IPS-NIHi7 (cell line): ENCODE results near the gene WNT6.

ENCODE experiments used
- DNase-seq: peaks from one replicate; pipeline ENCODE4 v3.0.0; 2012; ENCODE audit warnings: mixed read lengths; ENCODE audit errors: extremely low spot score

WNT6 gene

GRCh38 chr2:218859556-218859987, at the start of gene WNT6:
TSS of gene WNT6 (plus strand) at chr2:218859805. CDS start at chr2:218860038, 233 bp downstream.
- no peak for DNase-seq

GRCh38 chr2:218810256-218810655, 49.3 kb upstream of the WNT6 start:
- no peak for DNase-seq

- no peak for DNase-seq
Measured at GRCh38 chr2:218811382-218811781, 48.2 kb upstream of the WNT6 start.

- no peak for DNase-seq
Measured at GRCh38 chr2:218812096-218812815, 47.3 kb upstream of the WNT6 start.

DNA sequence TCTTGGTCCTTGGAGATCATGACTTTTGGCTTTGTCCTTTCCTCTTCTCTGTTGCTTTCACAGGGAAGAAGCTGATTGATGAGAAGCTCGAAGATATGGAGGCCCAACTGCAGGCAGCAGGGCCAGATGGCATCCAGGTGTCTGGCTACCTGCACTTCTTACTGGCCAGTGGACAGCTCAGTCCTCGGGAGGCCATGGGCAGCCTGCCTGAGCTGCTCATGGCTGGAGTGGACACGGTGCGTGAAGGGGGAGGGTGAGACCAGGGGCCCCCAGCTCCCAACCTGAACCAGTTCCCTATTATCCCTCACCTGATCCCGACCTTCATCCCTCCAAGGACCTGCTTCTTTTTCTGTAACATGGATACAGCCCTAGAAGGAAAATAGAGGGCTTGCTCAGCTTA, 46.7 kb upstream of the WNT6 start:
- DNase-seq: peak; percentile 3

DNA sequence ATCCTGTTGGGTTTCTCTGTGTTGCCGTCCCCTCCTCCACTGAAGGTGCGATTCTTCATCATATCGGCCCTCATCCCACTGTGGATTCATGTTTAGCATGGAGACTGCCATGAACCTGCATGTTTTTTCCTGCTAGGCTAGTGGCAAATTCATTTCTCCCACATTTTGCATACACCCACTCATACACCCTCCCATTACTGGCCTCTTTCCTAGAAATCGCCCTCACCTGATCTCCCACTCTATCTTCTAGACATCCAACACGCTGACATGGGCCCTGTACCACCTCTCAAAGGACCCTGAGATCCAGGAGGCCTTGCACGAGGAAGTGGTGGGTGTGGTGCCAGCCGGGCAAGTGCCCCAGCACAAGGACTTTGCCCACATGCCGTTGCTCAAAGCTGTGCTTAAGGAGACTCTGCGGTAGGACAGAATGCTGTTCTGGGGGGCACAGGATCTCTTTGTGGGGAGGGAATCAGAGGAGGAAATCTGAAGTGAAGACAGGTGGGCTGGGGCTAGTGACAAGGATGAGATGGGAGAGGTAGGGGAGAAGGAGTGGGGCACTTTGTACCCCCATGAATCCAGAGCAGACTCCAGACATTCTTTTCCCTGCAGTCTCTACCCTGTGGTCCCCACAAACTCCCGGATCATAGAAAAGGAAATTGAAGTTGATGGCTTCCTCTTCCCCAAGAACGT, 45.7 kb upstream of the WNT6 start:
- no peak for DNase-seq

GRCh38 chr2:218814540-218815243, 44.9 kb upstream of the WNT6 start:
- DNase-seq: no peak

DNA sequence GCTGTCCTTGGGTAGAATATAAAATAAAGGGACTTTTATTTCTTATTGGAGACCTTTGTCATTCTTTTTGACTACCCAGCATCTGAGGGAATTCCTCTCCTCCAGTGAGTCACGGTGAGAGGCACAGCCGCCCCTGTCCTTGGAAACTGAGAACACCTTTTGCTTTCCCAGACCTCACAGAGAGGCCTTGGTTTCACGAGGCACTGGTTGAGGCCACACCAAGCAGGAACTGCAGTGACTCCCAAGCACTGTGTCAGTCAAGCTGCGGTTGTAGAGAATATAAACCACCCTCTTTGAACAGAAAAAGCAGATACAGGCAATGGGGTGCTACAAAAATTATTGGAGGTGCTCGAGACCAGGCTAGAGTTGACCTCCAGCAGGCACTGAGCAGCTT, 44.4 kb upstream of the WNT6 start:
- DNase-seq: no peak

- DNase-seq: no peak
Measured at GRCh38 chr2:218815649-218816048, 44.0 kb upstream of the WNT6 start.

GRCh38 chr2:218816561-218817011, 43.0 kb upstream of the WNT6 start:
- no peak for DNase-seq

GRCh38 chr2:218819093-218819492, 40.5 kb upstream of the WNT6 start:
- no peak for DNase-seq

DNA sequence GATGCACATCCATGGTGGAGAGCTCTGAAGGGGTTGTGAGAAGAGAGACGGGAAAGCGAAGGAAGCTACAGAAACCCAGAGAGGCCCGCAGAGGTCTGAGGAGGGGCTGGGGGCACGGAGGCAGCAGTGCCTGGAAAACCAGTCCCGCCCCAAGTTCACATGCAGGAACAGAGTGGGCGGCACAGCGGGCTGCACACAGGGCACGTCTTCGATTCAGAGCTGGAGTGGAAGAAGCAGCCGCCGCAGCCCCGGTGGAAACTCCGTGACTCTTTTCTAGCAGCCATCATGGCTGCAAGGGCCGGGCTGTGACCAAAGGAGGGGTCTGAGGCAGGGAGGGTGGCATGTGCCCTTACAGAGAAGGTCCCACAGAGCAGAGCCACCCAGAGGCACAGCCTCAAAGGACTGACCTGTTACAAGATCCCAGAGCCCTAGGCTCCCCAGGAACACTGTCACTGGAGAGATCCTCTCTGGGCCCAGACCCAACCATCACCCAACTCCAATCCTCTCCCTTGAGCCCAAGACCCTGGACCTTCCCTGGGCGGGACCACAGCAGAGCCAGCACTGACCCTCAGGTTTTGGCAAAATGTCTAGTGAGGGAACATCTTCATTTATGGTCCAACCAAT, 38.7 kb upstream of the WNT6 start:
- no peak for DNase-seq

GRCh38 chr2:218821605-218822211, 37.9 kb upstream of the WNT6 start:
- DNase-seq: no peak

GRCh38 chr2:218822622-218823021, 37.0 kb upstream of the WNT6 start:
- DNase-seq: no peak

DNA sequence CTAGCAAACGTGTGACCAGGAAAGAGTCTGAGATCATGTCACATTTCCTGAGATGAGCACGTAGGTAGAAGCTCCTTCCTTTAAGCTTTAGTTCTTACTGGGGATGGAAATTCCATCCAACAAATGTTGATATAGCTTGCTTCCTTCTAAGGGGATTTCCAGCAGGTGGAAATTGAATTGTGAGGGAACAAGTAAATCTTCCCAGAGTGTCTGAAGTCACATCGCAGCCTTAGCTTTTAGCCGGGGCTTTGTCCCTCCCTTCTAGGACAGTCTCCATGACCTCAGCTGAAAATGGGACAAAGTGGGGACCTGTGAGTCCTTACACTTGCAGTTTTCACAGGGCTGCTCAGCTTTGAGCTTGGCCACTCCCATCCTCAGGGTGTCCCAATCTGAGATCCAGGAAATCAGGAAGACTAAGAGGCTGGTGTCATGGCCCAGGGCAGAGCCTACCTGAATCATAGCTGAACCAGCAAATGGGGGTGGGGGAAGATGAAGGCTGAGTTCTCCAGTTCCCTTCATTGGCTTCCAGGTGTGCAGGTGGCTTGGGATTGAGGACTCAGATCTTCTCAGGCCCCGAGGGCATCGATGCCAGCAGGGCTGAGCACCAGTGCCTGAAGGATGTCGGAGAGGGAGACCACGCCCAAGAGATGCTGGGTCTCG, 36.3 kb upstream of the WNT6 start:
- DNase-seq: no peak

- no peak for DNase-seq
Measured at GRCh38 chr2:218824004-218824403, 35.6 kb upstream of the WNT6 start.

GRCh38 chr2:218826791-218827190, 32.8 kb upstream of the WNT6 start:
- no peak for DNase-seq

DNA sequence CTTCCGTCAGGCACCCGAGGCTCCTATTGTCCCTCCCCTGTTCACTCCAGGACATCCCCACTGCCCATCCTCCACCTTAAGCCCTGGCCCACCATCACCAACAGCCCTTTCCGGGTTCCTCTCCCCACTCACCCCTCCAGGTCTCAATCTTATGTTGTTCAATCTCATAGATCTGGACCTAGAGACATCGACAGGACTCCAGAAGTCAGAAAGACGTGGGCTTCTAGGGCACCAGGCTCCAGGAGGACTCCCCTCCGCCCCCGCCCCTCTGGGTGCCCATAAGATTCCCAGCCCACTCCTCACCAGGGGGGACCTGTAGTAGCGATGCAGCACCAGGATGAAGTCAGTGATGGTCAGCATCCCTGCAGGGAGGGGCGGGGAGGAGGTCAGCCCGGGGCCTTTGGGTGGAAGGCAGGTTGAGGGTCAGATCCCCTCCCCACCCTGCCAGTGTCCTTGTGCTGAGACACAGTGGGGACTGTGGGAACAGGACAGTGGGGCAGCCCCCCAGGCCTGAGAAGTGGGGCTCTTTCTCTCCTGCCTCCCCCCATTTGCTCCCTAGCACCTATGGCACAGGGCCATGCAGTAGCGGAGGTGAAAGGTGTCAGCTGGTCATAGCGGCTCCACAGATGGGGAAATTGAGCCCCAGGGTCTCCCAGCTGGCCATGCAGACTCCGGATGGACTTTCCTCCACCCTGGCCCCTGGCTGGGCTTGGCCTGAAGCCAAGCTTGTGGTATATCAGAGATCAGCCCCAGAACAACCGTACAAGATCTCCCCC, 31.7 kb upstream of the WNT6 start:
- no peak for DNase-seq

DNA sequence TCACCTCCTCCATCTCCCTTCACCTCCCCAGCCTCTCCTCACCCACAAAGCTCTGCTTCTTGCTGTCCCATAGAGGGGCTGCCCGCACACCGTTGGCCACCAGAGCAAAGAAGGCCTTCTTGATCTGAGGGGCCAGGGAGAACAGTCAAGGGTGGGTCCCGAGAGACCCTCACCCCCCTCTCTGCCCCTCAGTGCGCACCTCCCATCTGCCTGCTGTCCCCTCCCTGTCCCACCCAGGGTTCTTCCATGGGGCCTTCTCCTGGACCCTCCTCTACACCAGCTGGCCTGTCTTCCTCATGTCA, 31.2 kb upstream of the WNT6 start:
- no peak for DNase-seq

DNA sequence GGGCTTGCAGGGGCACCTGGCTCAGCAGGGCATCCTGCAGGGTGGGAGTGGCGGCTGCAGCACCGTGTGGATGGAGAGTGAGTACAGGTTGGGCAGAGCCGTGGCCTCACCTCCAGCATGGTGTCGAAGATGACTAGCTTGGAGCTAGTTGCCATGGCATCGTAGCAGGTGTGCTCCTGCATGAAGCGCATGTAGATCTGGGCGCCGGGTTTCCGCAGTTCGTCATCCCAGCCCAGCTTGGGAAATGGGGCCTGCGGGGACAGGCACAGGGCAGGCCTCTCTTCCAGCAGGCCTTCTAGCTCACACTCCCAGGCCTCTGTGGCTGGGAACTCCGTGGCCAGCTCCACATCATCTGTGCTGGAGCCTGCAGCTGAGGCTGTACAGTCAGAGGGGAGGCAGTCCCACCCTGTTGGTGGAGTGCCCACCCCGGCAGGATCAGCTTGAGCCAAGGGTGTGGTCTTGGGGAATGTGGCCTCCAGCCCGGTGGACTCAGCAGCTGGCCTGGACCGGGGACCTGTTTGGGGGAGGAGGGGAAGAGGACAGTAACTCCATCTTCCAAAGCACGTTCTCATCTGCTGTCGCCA, 29.6 kb upstream of the WNT6 start:
- no peak for DNase-seq
